GM12878 (cell line): ENCODE data around the gene MEN1. TPM values are rescaled to one million over a fixed set of nuclear protein-coding genes. Genes with fewer than 3 reads are reported as not detected.
A peak's percentile ranks its signal among the peaks of the same experiment; 100 is the strongest.

Experiments used
- ATF7 ChIP-seq: fragments of 450-650 bp; IDR thresholded peaks from 2 replicates; pipeline ENCODE4 v1.6.1; 2016; ENCODE audit warnings: low read depth, mild to moderate bottlenecking
- BMI1 ChIP-seq: fragments of 450-650 bp; IDR thresholded peaks from 2 replicates; pipeline ENCODE4 v1.6.1; 2016; ENCODE audit warnings: mild to moderate bottlenecking, moderate library complexity, borderline replicate concordance
- CBFB ChIP-seq: IDR thresholded peaks from 2 replicates; pipeline ENCODE4 v1.6.1; 2016; ENCODE audit warnings: antibody characterized with exemption, low read depth
- CHD2 ChIP-seq: IDR thresholded peaks from 2 replicates; pipeline ENCODE4 v1.6.1; 2011; ENCODE audit warnings: low read depth, low read length, improper control_type of control experiment, borderline replicate concordance
- CREB1 ChIP-seq: IDR thresholded peaks from 2 replicates; pipeline ENCODE4 v1.6.1; 2012; ENCODE audit warnings: low read depth, mild to moderate bottlenecking, inconsistent platforms
- EGR1 ChIP-seq, 2 experiments: IDR thresholded peaks; 1 replicate in 1 of 2; 2 replicates in 1 of 2; pipeline ENCODE4 v1.6.1; 2011 to 2012; ENCODE audit warnings: low read depth in 2 of 2, low read length in 2 of 2, borderline replicate concordance in 1 of 2, mild to moderate bottlenecking in 1 of 2, moderate library complexity in 1 of 2
- EP300 ChIP-seq, 2 experiments: fragments of 150-350 bp in 1 of 2; IDR thresholded peaks; 2 replicates each; pipeline ENCODE4 v1.6.1; 2011 to 2012; ENCODE audit warnings: low read depth in 2 of 2, low read length in 2 of 2, borderline replicate concordance in 1 of 2, improper control_type of control experiment in 1 of 2, inconsistent platforms in 1 of 2; ENCODE audit not compliant: control insufficient read depth in 1 of 2
- FOS ChIP-seq: IDR thresholded peaks from 3 replicates; pipeline ENCODE4 v1.6.1; 2011; ENCODE audit warnings: borderline replicate concordance; ENCODE audit not compliant: insufficient read length; ENCODE audit errors: extremely low read depth
- GABPA ChIP-seq: IDR thresholded peaks from 2 replicates; pipeline ENCODE4 v1.6.1; 2014; ENCODE audit warnings: antibody characterized with exemption, low read depth, mild to moderate bottlenecking, inconsistent platforms
- HSF1 ChIP-seq: fragments of 150-350 bp; IDR thresholded peaks from 2 replicates; pipeline ENCODE4 v1.6.1; 2014; ENCODE audit warnings: mild to moderate bottlenecking, low read depth, low read length
- MEF2B ChIP-seq: fragments of 450-650 bp; IDR thresholded peaks from 2 replicates; pipeline ENCODE4 v1.6.1; 2018; ENCODE audit warnings: mild to moderate bottlenecking, moderate library complexity; ENCODE audit not compliant: partially characterized antibody, poor library complexity, severe bottlenecking
- MTA2 ChIP-seq: fragments of 450-650 bp; IDR thresholded peaks from 2 replicates; pipeline ENCODE4 v1.6.1; 2016; ENCODE audit warnings: low read depth, mild to moderate bottlenecking, moderate library complexity
- MYB ChIP-seq: fragments of 150-350 bp; IDR thresholded peaks from 2 replicates; pipeline ENCODE4 v1.6.1; 2014; ENCODE audit warnings: mild to moderate bottlenecking, low read depth, low read length, borderline replicate concordance
- NFIC ChIP-seq: IDR thresholded peaks from 2 replicates; pipeline ENCODE4 v1.6.1; 2012; ENCODE audit warnings: low read depth, mild to moderate bottlenecking, inconsistent platforms, low read length, moderate library complexity
- NFYB ChIP-seq: IDR thresholded peaks from 2 replicates; pipeline ENCODE4 v1.6.1; 2011; ENCODE audit warnings: low read depth, mild to moderate bottlenecking, low read length, improper control_type of control experiment, moderate library complexity; ENCODE audit not compliant: insufficient read depth
- POLR2A ChIP-seq: IDR thresholded peaks from 2 replicates; pipeline ENCODE4 v1.6.1; 2011; ENCODE audit warnings: low read depth, mild to moderate bottlenecking, low read length
- RELA ChIP-seq: fragments of 450-650 bp; IDR thresholded peaks from 2 replicates; pipeline ENCODE4 v1.8.0; 2014; ENCODE audit warnings: borderline replicate concordance; ENCODE audit not compliant: partially characterized antibody
- SMAD5 ChIP-seq: IDR thresholded peaks from 2 replicates; pipeline ENCODE4 v1.6.1; 2016; ENCODE audit warnings: antibody characterized with exemption, low read depth
- YY1 ChIP-seq: IDR thresholded peaks from 2 replicates; pipeline ENCODE4 v1.6.1; 2011; ENCODE audit warnings: low read depth, mild to moderate bottlenecking, low read length
- polyA plus RNA-seq, 11 experiments: library from polyadenylated mRNA; depleted of rRNA in 4 of 11; unstranded in 6 of 11; stranded (reverse) in 5 of 11; fragments of >200 nt; fragmentation: Nextera tagmentation in 4 of 11; fragmentation: Illumina TruSeq in 1 of 11; extraction: Ambion mirVana in 4 of 11; extraction: Trizol in 1 of 11; gene quantifications; 1 replicate in 1 of 11; 2 replicates in 10 of 11; pipeline versions ENCODE4 v1.2.1 to v1.2.3, GENCODE V29; 2011 to 2016; ENCODE audit warnings: inconsistent platforms in 2 of 11, missing spikeins in 2 of 11, low read depth in 1 of 11
- total RNA-seq, 4 experiments: library from RNA; depleted of rRNA in 3 of 4; stranded (reverse); fragments of >200 nt in 3 of 4; fragmentation: Illumina TruSeq in 1 of 4; extraction: Trizol in 1 of 4; gene quantifications; 2 replicates each; pipeline versions ENCODE4 v1.2.1 to v1.2.3, GENCODE V29; 2013 to 2021
- TF ChIP-seq, protein P1 (sequence below): IDR thresholded peaks from 2 replicates; pipeline ENCODE4 v1.6.1; 2012; ENCODE audit warnings: low read depth, low read length, improper control_type of control experiment
- TF ChIP-seq, protein P2 (sequence below): fragments of 450-650 bp; IDR thresholded peaks from 2 replicates; pipeline ENCODE4 v1.6.1; 2017; ENCODE audit warnings: mild to moderate bottlenecking
- TF ChIP-seq, protein P3 (sequence below): fragments of 450-650 bp; IDR thresholded peaks from 2 replicates; pipeline ENCODE4 v1.6.1; 2017; ENCODE audit warnings: mild to moderate bottlenecking, moderate library complexity

The MEN1 gene
- total and polyA plus RNA-seq, 10 of the 15 experiments (the other 5 are each of a cell fraction or from before 2014, with no cell fraction given), result 2.5 to 39.7 (median 20.7) TPM

- TF ChIP-seq MYB (no peak), SMAD5 (no peak), NFYB (no peak), HSF1 (no peak), ATF7 (0 out of 2 replicates have a peak, but pooled peaks have one; percentile 22), FOS (no peak), EGR1 (IDR thresholded peaks at IDR 0.05; ENCODE audit: borderline replicate concordance in 1 of 2, low read depth in 2 of 2, low read length in 2 of 2) (peak in 1 of 2 experiments; percentile 68; a peak in 1 of 3 replicates), RELA (peak; percentile 31), MEF2B (no peak), YY1 (peak; percentile 60; the same call in 1 of the 2 replicates), CBFB (peak; percentile 47; the same call in 1 of the 2 replicates), CREB1 (no peak; the same call in none of the 2 replicates), MTA2 (no peak), EP300 (IDR thresholded peaks at IDR 0.05; ENCODE audit: borderline replicate concordance in 1 of 2, control insufficient read depth in 1 of 2, low read depth in 2 of 2, low read length in 2 of 2) (no peak), GABPA (peak; percentile 80; the same call in 1 of the 2 replicates), POLR2A (peak; percentile 80), CHD2 (peak; percentile 44; the same call in 1 of the 2 replicates), NFIC (no peak), BMI1 (no peak)
- TF ChIP-seq, protein P1, sequence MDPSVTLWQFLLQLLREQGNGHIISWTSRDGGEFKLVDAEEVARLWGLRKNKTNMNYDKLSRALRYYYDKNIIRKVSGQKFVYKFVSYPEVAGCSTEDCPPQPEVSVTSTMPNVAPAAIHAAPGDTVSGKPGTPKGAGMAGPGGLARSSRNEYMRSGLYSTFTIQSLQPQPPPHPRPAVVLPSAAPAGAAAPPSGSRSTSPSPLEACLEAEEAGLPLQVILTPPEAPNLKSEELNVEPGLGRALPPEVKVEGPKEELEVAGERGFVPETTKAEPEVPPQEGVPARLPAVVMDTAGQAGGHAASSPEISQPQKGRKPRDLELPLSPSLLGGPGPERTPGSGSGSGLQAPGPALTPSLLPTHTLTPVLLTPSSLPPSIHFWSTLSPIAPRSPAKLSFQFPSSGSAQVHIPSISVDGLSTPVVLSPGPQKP, result 0 out of 2 replicates have a peak, but pooled peaks have one; percentile 47
- TF ChIP-seq, protein P2, sequence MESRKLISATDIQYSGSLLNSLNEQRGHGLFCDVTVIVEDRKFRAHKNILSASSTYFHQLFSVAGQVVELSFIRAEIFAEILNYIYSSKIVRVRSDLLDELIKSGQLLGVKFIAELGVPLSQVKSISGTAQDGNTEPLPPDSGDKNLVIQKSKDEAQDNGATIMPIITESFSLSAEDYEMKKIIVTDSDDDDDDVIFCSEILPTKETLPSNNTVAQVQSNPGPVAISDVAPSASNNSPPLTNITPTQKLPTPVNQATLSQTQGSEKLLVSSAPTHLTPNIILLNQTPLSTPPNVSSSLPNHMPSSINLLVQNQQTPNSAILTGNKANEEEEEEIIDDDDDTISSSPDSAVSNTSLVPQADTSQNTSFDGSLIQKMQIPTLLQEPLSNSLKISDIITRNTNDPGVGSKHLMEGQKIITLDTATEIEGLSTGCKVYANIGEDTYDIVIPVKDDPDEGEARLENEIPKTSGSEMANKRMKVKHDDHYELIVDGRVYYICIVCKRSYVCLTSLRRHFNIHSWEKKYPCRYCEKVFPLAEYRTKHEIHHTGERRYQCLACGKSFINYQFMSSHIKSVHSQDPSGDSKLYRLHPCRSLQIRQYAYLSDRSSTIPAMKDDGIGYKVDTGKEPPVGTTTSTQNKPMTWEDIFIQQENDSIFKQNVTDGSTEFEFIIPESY, result no peak
- TF ChIP-seq, protein P3, sequence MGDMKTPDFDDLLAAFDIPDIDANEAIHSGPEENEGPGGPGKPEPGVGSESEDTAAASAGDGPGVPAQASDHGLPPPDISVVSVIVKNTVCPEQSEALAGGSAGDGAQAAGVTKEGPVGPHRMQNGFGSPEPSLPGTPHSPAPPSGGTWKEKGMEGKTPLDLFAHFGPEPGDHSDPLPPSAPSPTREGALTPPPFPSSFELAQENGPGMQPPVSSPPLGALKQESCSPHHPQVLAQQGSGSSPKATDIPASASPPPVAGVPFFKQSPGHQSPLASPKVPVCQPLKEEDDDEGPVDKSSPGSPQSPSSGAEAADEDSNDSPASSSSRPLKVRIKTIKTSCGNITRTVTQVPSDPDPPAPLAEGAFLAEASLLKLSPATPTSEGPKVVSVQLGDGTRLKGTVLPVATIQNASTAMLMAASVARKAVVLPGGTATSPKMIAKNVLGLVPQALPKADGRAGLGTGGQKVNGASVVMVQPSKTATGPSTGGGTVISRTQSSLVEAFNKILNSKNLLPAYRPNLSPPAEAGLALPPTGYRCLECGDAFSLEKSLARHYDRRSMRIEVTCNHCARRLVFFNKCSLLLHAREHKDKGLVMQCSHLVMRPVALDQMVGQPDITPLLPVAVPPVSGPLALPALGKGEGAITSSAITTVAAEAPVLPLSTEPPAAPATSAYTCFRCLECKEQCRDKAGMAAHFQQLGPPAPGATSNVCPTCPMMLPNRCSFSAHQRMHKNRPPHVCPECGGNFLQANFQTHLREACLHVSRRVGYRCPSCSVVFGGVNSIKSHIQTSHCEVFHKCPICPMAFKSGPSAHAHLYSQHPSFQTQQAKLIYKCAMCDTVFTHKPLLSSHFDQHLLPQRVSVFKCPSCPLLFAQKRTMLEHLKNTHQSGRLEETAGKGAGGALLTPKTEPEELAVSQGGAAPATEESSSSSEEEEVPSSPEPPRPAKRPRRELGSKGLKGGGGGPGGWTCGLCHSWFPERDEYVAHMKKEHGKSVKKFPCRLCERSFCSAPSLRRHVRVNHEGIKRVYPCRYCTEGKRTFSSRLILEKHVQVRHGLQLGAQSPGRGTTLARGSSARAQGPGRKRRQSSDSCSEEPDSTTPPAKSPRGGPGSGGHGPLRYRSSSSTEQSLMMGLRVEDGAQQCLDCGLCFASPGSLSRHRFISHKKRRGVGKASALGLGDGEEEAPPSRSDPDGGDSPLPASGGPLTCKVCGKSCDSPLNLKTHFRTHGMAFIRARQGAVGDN, result no peak
These were observed at the start of gene MEN1 (continued) for GRCh38 chr11:64810271-64810890.
